SKM-1 (cell line): Measurements from ENCODE around the gene ADD3.

Experiments
- DNase-seq: peaks from one replicate; lab custom pipeline; 2025; ENCODE audit not compliant: unreplicated experiment; lab: John Stamatoyannopoulos, UW

Gene ADD3

DNA sequence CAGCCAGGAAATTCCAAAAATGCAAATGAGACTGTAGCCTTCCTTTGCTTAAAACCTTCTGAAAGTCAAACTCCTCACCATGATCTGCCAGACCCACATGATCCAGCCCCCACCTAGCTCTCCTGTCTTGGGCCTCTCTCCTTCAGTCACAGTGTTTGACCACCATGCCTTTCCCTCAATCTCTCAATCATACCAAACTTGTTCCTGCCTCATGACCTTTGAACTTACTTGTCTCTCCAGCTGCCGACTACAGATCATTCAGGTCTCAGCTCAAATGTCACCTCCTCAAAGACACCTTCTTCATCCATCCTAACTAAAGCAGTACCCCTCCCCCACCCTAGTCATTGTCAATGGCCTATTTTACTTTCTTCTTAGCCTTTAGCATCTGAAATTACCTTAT lies 9.3 kb upstream of the ADD3 start:
- no peak for DNase-seq

- DNase-seq, result no peak
Measured at GRCh38 chr10:110002801-110003523, 4.8 kb upstream of the ADD3 start.

DNA sequence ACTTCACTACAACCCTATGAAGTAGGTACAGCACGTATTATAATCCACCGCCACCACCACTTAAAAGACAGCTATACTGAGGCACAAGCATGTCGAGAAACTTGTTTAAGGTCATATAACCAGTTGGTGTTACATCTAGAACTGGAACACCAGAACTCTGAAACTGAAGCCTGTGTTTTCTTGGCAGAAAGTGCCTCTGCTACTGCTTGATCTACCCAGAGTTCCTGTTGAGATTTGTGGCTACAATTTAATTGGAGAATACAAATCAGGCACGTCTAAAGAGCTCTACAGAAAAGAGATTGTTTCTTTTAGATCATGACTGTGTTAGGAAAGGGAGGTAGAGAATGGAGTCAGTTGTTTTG lies 4.3 kb upstream of the ADD3 start:
- no peak for DNase-seq

GRCh38 chr10:110005719-110006118 lies 2.1 kb upstream of the ADD3 start:
- no peak for DNase-seq

- no peak for DNase-seq
Measured at GRCh38 chr10:110006358-110007160, 1.2 kb upstream of the ADD3 start.

- no peak for DNase-seq
Measured at GRCh38 chr10:110007161-110007700, 553 bp upstream of the ADD3 start.

GRCh38 chr10:110008518-110009339 lies 945 bp downstream of the ADD3 start:
- DNase-seq, result no peak

DNA sequence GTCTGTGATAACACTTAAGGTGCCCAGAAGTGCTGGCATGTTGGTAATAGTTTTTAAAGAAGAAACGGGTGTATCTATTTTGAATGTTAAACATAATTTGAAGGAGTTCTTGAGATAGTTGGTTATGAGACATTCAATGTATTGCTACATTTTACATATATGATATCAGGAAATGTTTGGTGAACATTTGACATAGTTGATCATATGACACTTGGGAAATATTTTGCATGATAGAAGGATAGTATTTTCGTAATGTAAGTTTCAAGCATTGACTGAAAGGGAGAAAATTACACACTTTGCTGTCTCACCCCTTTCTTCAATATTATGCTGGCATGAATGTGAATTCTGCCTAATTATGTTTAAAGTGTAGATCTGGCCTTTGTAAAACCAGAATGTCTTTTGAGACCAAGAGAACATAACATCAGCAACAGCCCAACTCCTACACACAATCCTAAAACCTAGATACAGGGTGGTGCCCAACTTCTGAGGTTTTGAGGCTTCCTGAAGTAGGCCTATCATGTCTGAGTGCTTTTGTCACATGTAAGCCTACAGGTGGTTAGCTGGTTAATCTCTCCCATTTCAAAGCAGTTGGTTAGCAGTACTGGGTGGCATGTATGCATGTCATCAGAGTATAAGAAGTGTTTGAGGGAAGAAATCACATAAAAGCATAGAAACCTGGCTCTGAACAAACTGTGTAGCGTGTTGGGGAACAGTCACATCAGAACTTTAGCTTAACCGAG lies 2.1 kb downstream of the ADD3 start:
- DNase-seq, result no peak

GRCh38 chr10:110010486-110011378 lies 2.9 kb downstream of the ADD3 start:
- DNase-seq, result no peak

DNA sequence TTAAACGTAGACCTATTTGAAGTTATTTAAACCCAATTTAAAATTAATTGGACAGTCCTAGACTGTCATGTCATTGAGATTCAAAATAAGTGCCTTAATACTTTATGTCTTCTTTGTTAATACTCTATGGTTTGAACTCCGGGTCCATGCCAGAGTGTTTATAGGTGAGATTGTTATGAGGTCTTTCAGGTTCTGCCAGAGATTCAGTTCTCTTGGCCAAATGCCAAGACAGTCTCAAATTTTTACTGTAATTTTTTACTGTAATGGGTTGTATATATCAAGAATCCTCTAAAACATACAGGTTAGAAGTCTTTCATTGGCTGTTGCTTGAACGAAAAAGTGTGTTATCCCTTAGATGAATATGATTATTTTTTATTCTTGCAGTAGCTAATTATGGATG lies 3.9 kb downstream of the ADD3 start:
- DNase-seq, result no peak

- DNase-seq, result no peak
Measured at GRCh38 chr10:110013630-110014293, 6.0 kb downstream of the ADD3 start.

DNA sequence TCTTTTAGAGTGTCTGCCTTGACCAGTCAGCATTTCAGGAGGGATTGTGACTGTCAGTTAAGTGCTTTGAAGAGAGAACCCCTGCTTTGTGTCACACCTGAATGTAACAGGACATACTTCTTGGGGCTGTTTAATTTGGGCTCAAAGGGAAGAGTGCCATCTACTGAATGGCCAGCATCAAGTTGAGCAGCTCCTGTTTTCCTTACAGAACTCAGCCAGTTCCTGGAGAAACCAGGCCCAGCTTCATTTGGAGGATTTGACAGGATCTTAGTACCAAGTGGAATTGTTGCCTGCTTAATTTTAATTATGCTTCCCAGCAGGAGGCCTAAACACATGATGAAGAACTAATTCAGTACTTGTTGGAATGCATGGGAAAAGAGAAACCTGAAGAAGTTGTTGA lies 8.3 kb downstream of the ADD3 start:
- no peak for DNase-seq

DNA sequence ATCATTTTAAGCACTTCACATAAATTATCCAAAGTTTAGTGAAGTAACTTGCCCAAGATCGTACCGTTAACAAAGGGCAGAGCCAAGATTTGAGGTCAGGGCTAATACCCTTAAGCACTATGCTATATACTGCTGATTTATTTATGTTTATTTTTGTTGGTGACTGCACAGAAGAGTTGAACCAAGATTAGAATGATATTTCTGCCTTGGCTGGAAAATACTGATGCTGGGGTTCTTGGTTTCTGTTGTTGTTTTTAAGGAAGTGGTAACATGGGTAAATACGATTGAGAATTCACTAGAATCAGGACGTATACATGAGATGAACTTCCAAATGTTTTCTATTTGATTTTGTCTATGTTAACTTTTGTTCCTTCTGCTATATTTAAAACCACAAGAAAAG lies 9.3 kb downstream of the ADD3 start:
- DNase-seq, result no peak

GRCh38 chr10:110017907-110018306 lies 10.1 kb downstream of the ADD3 start:
- DNase-seq, result no peak

GRCh38 chr10:110020265-110020664 lies 12.5 kb downstream of the ADD3 start:
- no peak for DNase-seq

GRCh38 chr10:110022716-110023504 lies 15.1 kb downstream of the ADD3 start:
- DNase-seq, result no peak

DNA sequence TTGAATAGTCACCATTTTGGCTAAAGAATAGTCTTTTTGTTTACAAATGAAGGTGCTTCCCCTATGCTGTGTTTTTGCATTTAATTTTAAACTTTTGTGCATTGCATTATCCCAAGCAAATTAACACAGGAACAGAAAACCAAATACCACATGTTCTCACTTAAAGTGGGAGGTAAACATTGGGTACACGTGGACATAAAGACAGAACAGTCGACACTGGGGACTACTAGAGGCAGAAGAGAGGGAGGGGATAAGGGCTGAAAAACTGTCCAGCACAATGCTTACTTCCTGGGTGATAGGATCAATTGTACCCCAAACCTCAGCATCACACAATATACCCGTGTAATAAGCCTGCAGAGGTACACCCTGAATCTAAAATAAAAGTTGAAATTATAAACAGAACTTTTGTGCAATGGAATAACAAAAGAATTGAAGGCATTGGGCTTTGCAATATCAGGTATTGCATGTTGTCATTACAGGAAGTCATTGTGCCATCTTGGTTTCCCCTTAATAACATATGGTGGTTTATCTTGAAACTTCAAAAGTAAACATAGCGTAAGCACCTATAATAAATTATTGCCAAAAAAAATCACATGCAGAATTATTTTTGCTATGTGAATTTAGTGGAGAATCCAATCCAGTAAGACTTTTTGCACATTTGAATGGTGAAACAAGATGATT lies 16.1 kb downstream of the ADD3 start:
- no peak for DNase-seq

DNA sequence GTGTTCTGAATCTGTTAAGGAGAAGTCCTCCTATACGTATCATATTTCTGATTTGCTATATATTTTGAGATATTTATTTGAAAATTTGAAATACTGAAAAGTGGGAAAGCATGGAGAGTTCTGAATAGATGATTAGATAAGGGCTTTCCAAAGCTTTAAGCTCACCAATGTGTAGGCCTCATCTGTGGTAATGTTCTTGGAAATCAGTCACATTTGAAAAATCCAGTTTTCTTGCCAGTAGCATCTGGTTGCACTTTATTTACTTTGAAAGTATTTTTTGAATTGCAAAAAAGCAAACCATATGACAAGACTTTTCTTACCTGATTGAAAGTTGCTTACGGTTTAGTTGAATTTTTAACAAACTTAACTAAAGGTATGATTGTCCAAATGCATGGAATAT lies 21.7 kb downstream of the ADD3 start:
- no peak for DNase-seq
